ENCODE results near the gene CSNK1D. TPM values are rescaled to one million over a fixed set of nuclear protein-coding genes. Genes with fewer than 3 reads are reported as not detected.

Gene CSNK1D
- total and polyA plus RNA-seq, 4 donors = 72.7 to 160 (median 123) TPM

- no peak for DNase-seq
These were observed 70.5 kb downstream of the CSNK1D start for GRCh38 chr17:82202981-82203380.

GRCh38 chr17:82201498-82201910 lies 72.0 kb downstream of the CSNK1D start:
- Histone ChIP-seq H3K27me3 (ENCODE audit: control insufficient read depth in 3 of 3, insufficient read depth in 3 of 3, low read length in 2 of 3) (no peaks in the 10 kb centered on the region), H3K27ac (ENCODE audit: low read depth in 1 of 2, low read length in 1 of 2) (no peak overlapping the region), H3K36me3 (ENCODE audit: control insufficient read depth in 4 of 4, insufficient read depth in 4 of 4, low read length in 4 of 4) (peaks cover 0 to 23% (median 17%) of the 10 kb centered on the region in 4 donors), H3K4me3 (no peak overlapping the region), H3K4me1 (ENCODE audit: control insufficient read depth in 5 of 5, insufficient read depth in 5 of 5, low read length in 5 of 5) (peaks cover 0 to 4% (median under 1%) of the 10 kb centered on the region in 5 donors), H3K9ac (ENCODE audit: insufficient read depth in 1 of 2, low read length in 2 of 2) (no peak overlapping the region), H3K9me3 (ENCODE audit: control insufficient read depth in 4 of 4, insufficient read depth in 3 of 4, low read length in 3 of 4) (no peaks in the 10 kb centered on the region)
- DNase-seq (no peak), ATAC-seq (ENCODE audit: insufficient read depth, low FRiP score) (no peak)
- WGBS, 2 donors = 94 to 95% methylated on average over 22 to 23 of the region's 23 CpGs
- TF ChIP-seq CTCF (IDR thresholded peaks at IDR 0.05; ENCODE audit: control extremely low read depth, extremely low read depth) = no peak

More at GRCh38 chr17:82202981-82203380, 70.5 kb downstream of the CSNK1D start:
- Histone ChIP-seq H3K36me3 (ENCODE audit: control insufficient read depth in 4 of 4, insufficient read depth in 4 of 4, low read length in 4 of 4) (peaks cover 0 to 17% (median 12%) of the 10 kb centered on the region in 4 donors), H3K9me3 (ENCODE audit: control insufficient read depth in 4 of 4, insufficient read depth in 3 of 4, low read length in 3 of 4) (no peaks in the 10 kb centered on the region), H3K27me3 (ENCODE audit: control insufficient read depth in 3 of 3, insufficient read depth in 3 of 3, low read length in 2 of 3) (no peaks in the 10 kb centered on the region), H3K9ac (ENCODE audit: insufficient read depth in 1 of 2, low read length in 2 of 2) (no peak overlapping the region), H3K4me3 (no peak overlapping the region), H3K27ac (ENCODE audit: low read depth in 1 of 2, low read length in 1 of 2) (no peak overlapping the region), H3K4me1 (ENCODE audit: control insufficient read depth in 5 of 5, insufficient read depth in 5 of 5, low read length in 5 of 5) (peaks cover 0 to 4% (median 0%) of the 10 kb centered on the region in 5 donors)
- ATAC-seq (ENCODE audit: insufficient read depth, low FRiP score) = no peak
- 67 to 71% methylated on average over 10 of the region's 10 CpGs for WGBS, 2 donors
- no peak for TF ChIP-seq CTCF (IDR thresholded peaks at IDR 0.05; ENCODE audit: control extremely low read depth, extremely low read depth)

GRCh38 chr17:82200743-82201497 lies 72.6 kb downstream of the CSNK1D start:
- H3K9me3 ChIP-seq (ENCODE audit: control insufficient read depth in 4 of 4, insufficient read depth in 3 of 4, low read length in 3 of 4) = no peaks in the 10 kb centered on the region
- no peak overlapping the region for H3K27ac ChIP-seq (ENCODE audit: low read depth in 1 of 2, low read length in 1 of 2)
- no peak for ATAC-seq (ENCODE audit: insufficient read depth, low FRiP score)
- DNase-seq = no peak
- peaks cover 0 to 26% (median 19%) of the 10 kb centered on the region in 4 donors for H3K36me3 ChIP-seq (ENCODE audit: control insufficient read depth in 4 of 4, insufficient read depth in 4 of 4, low read length in 4 of 4)
- WGBS, 2 donors = 69 to 78% methylated on average over 13 of the region's 13 CpGs
- H3K27me3 ChIP-seq (ENCODE audit: control insufficient read depth in 3 of 3, insufficient read depth in 3 of 3, low read length in 2 of 3) = no peaks in the 10 kb centered on the region
- no peak overlapping the region for H3K4me3 ChIP-seq
- H3K9ac ChIP-seq (ENCODE audit: insufficient read depth in 1 of 2, low read length in 2 of 2) = no peak overlapping the region
- TF ChIP-seq CTCF (IDR thresholded peaks at IDR 0.05; ENCODE audit: control extremely low read depth, extremely low read depth) = no peak
- peaks cover 0 to 7% (median 1%) of the 10 kb centered on the region in 5 donors for H3K4me1 ChIP-seq (ENCODE audit: control insufficient read depth in 5 of 5, insufficient read depth in 5 of 5, low read length in 5 of 5)
